ENCODE results near the gene SPATA31C2.

DNA sequence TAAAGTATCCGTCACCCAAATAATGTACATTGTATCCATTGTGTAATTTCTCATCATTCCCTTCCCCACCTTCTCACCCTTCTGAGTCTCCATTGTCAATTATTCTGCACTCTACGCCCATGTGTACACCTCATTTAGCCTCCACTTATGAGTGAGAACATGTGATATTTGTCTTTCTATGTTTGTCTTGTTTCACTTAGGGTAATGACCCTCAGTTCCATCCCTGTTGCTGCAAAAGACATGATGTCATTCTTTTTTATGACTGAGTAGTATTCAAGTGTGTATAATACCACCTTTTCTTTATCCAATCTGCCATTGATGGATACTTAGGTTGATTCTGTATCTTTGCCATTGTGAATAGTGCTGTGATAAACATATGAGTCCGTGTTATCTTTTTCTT lies 4.9 kb upstream of the SPATA31C2 start:
- TF ChIP-seq, protein P1, sequence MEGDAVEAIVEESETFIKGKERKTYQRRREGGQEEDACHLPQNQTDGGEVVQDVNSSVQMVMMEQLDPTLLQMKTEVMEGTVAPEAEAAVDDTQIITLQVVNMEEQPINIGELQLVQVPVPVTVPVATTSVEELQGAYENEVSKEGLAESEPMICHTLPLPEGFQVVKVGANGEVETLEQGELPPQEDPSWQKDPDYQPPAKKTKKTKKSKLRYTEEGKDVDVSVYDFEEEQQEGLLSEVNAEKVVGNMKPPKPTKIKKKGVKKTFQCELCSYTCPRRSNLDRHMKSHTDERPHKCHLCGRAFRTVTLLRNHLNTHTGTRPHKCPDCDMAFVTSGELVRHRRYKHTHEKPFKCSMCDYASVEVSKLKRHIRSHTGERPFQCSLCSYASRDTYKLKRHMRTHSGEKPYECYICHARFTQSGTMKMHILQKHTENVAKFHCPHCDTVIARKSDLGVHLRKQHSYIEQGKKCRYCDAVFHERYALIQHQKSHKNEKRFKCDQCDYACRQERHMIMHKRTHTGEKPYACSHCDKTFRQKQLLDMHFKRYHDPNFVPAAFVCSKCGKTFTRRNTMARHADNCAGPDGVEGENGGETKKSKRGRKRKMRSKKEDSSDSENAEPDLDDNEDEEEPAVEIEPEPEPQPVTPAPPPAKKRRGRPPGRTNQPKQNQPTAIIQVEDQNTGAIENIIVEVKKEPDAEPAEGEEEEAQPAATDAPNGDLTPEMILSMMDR (IDR thresholded peaks at IDR 0.05; ENCODE audit: insufficient read depth, low read length, poor library complexity, severe bottlenecking), result no peak
- TF ChIP-seq EZH2phosphoT487 (conservative IDR thresholded peaks at IDR 0.05; ENCODE audit: low read length), result no peak

Measured in SU-DHL-6 (cell line).